Neuron (in vitro differentiated cells): Measurements from ENCODE around the gene VAV3.

Experiments
- H2AFZ ChIP-seq: one replicate; pipeline ENCODE4 v1.6.1; 2013; ENCODE audit warnings: low read depth, mild to moderate bottlenecking, inconsistent platforms, low read length, moderate library complexity
- H3K27me3 ChIP-seq: one replicate; pipeline ENCODE4 v1.6.1; 2013; ENCODE audit warnings: low read length; ENCODE audit not compliant: insufficient read depth
- H3K36me3 ChIP-seq: one replicate; pipeline ENCODE4 v1.6.1; 2013; ENCODE audit warnings: low read length; ENCODE audit not compliant: insufficient read depth
- H3K4me1 ChIP-seq: one replicate; pipeline ENCODE4 v1.6.1; 2013; ENCODE audit warnings: low read length; ENCODE audit not compliant: insufficient read depth
- H3K4me3 ChIP-seq: 2 replicates; pipeline ENCODE4 v1.5.1; 2013; ENCODE audit warnings: mild to moderate bottlenecking, low read length, moderate library complexity
- H3K9me3 ChIP-seq: one replicate; pipeline ENCODE4 v1.6.1; 2013; ENCODE audit warnings: low read length

Gene VAV3

GRCh38 chr1:107991371-107992066, 26.5 kb upstream of the VAV3 start:
- no peaks in the 10 kb centered on the region for H3K27me3 ChIP-seq
- no peak overlapping the region for H3K4me3 ChIP-seq
- H3K4me1 ChIP-seq: peaks cover 2% of the 10 kb centered on the region
- no peaks in the 10 kb centered on the region for H3K9me3 ChIP-seq
- no peaks in the 10 kb centered on the region for H3K36me3 ChIP-seq
- no peak overlapping the region for H2AFZ ChIP-seq

- peaks cover 2% of the 10 kb centered on the region for H3K4me1 ChIP-seq
- H3K36me3 ChIP-seq: no peaks in the 10 kb centered on the region
- no peaks in the 10 kb centered on the region for H3K9me3 ChIP-seq
- no peak overlapping the region for H2AFZ ChIP-seq
- H3K4me3 ChIP-seq: no peak overlapping the region
- no peaks in the 10 kb centered on the region for H3K27me3 ChIP-seq
Measured at GRCh38 chr1:107990606-107991005, 25.6 kb upstream of the VAV3 start.

DNA sequence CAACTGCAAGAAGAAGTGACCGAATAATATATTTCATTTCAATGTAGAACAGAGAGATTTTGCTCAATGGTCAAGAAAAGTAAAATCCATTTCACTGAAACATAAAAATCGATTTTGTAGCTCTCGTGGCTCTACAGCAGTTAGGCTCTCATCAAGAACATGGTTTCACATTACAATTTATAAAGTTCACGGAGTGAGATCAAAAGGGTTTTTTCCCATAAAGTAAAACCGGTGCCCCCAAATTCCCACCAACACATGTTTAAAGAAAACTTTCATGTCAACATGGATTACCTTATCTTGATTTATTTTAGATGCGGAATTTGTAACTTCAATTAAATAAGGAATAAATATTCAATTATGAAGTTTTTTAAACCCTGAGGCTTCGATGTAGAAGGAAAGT, 16.3 kb upstream of the VAV3 start:
- H3K36me3 ChIP-seq: no peaks in the 10 kb centered on the region
- H3K4me3 ChIP-seq: no peak overlapping the region
- H2AFZ ChIP-seq: no peak overlapping the region
- no peaks in the 10 kb centered on the region for H3K9me3 ChIP-seq
- peaks cover 8% of the 10 kb centered on the region for H3K4me1 ChIP-seq
- H3K27me3 ChIP-seq: no peaks in the 10 kb centered on the region

DNA sequence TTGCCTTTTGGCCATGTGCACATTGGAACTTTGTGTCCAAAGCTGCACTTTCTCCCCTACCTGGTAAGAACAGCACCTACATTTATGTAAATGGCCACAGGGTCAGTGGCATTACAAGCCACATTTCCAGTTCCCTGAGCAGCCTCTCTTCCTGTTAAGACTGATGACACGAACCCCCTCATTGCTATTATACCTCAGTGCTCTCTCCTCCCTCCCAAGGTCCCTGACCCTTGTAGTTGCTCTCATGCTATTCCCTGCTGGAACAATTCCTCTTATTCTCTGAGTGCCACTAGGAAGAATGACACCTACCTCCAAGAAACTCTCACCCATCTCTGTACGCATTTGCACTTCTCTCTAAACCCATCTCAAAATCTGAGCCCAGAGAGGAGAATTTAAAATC, 14.9 kb upstream of the VAV3 start:
- Histone ChIP-seq H3K4me1 (peaks cover 8% of the 10 kb centered on the region), H3K4me3 (no peak overlapping the region), H3K27me3 (no peaks in the 10 kb centered on the region), H3K9me3 (no peaks in the 10 kb centered on the region), H2AFZ (no peak overlapping the region), H3K36me3 (no peaks in the 10 kb centered on the region)

GRCh38 chr1:107979088-107979487, 14.1 kb upstream of the VAV3 start:
- no peak overlapping the region for H2AFZ ChIP-seq
- no peaks in the 10 kb centered on the region for H3K36me3 ChIP-seq
- H3K9me3 ChIP-seq: no peaks in the 10 kb centered on the region
- H3K4me3 ChIP-seq: no peak overlapping the region
- H3K27me3 ChIP-seq: no peaks in the 10 kb centered on the region
- peaks cover 8% of the 10 kb centered on the region for H3K4me1 ChIP-seq

- no peak overlapping the region for H2AFZ ChIP-seq
- no peaks in the 10 kb centered on the region for H3K27me3 ChIP-seq
- H3K4me1 ChIP-seq: peaks cover 8% of the 10 kb centered on the region
- no peaks in the 10 kb centered on the region for H3K36me3 ChIP-seq
- no peaks in the 10 kb centered on the region for H3K9me3 ChIP-seq
- H3K4me3 ChIP-seq: no peak overlapping the region
Measured at GRCh38 chr1:107976836-107977235, 11.9 kb upstream of the VAV3 start.

GRCh38 chr1:107976431-107976830, 11.5 kb upstream of the VAV3 start:
- Histone ChIP-seq H2AFZ (no peak overlapping the region), H3K4me3 (no peak overlapping the region), H3K4me1 (peaks cover 8% of the 10 kb centered on the region), H3K27me3 (no peaks in the 10 kb centered on the region), H3K9me3 (no peaks in the 10 kb centered on the region), H3K36me3 (no peaks in the 10 kb centered on the region)

GRCh38 chr1:107975851-107976250, 10.9 kb upstream of the VAV3 start:
- H3K4me1 ChIP-seq: peaks cover 8% of the 10 kb centered on the region
- no peak overlapping the region for H2AFZ ChIP-seq
- no peaks in the 10 kb centered on the region for H3K9me3 ChIP-seq

DNA sequence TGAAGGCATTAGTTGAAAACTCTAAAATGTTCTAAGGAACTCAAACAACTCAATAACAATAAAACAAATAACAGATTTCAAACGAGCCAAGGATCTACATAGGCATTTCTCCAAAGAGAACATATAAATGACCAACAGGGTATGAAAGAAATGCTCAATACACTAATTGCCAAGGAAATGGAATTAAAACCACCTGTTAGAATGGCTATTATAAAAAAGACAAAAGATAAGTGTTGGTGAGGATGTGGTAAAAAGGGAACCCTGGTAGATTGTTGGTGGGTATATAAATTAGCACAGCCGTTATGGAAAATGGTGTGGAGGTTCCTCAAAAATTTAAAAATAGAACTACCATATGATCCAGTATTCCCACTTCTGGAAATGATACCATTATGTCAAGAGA, 9.1 kb upstream of the VAV3 start:
- Histone ChIP-seq H2AFZ (no peak overlapping the region), H3K36me3 (no peaks in the 10 kb centered on the region), H3K4me1 (no peaks in the 10 kb centered on the region), H3K9me3 (no peaks in the 10 kb centered on the region), H3K4me3 (no peak overlapping the region), H3K27me3 (no peaks in the 10 kb centered on the region)

More at GRCh38 chr1:107975851-107976250, 10.9 kb upstream of the VAV3 start:
- Histone ChIP-seq H3K36me3 (no peaks in the 10 kb centered on the region), H3K27me3 (no peaks in the 10 kb centered on the region), H3K4me3 (no peak overlapping the region)

DNA sequence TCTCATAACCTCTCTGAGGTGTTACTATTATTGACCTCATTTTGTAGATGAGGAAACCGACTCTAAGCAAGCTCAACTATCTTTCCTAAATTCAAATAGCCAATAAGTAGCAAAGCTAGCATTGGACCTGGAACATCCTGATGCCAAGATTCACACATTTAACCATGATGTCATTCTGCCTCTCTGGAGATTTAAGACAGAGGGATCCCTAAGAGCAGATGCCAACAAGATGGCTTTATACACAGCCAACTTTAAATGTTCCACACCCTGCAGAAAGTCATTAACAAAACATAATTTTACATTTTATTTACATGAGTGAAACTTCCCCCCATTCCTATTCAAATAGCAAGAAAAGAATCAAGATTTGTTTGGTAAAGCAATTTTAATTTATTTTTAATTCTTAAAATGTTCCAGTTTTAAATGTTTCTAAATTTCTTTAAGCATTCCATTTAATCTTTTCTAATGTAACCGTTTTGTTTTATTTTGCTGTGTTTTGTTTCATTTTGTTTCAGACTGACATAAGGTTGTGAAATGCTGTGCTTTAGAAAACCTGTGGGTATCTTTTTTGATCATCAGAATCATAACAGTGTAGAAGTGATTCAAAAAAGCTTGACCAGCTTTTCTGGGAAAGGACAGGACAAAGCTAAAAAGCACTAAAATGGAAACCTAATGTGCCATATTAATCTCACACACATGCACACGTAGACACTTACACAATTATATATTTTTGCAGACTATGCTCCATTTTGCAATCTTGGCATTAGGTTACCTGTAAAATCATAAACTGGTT, 7.6 kb upstream of the VAV3 start:
- H3K27me3 ChIP-seq: no peaks in the 10 kb centered on the region
- H2AFZ ChIP-seq: no peak overlapping the region
- no peak overlapping the region for H3K4me3 ChIP-seq
- no peaks in the 10 kb centered on the region for H3K36me3 ChIP-seq
- no peaks in the 10 kb centered on the region for H3K9me3 ChIP-seq
- H3K4me1 ChIP-seq: no peaks in the 10 kb centered on the region

DNA sequence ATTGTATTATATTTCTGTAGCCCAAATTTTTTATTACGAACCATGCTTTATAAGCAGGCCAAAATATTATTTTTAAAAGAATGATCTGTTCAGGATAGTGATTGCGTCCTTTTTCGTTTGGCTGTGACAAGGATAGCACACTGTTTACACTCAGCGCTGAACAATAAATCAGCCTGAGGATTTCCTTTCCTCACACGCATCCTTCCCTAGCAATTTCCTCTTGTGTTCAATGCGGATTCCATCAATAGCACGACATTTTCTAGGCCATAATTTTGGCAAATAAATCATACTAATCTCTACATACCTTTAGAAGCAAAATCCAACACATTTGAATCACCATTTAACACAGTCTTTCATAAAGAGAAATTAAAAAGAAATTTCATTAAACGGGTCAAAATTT, 1.6 kb upstream of the VAV3 start:
- Histone ChIP-seq H2AFZ (no peak overlapping the region), H3K36me3 (no peaks in the 10 kb centered on the region), H3K27me3 (no peaks in the 10 kb centered on the region), H3K9me3 (no peaks in the 10 kb centered on the region), H3K4me1 (peaks cover 15% of the 10 kb centered on the region), H3K4me3 (no peak overlapping the region)

GRCh38 chr1:107964336-107965109, 457 bp downstream of the VAV3 start:
- H3K4me1 ChIP-seq: peaks cover 15% of the 10 kb centered on the region
- H2AFZ ChIP-seq: peak overlapping the region; percentile 21
- H3K36me3 ChIP-seq: no peaks in the 10 kb centered on the region
- no peaks in the 10 kb centered on the region for H3K27me3 ChIP-seq
- peak overlapping the region; percentile 71 for H3K4me3 ChIP-seq
- H3K9me3 ChIP-seq: no peaks in the 10 kb centered on the region
